Endothelial cell of umbilical vein (primary cell): Measurements from ENCODE around the gene EN2. TPM values are rescaled to one million over a fixed set of nuclear protein-coding genes. Genes with fewer than 3 reads are reported as not detected.

Source experiments
- BruUV-seq: library from RNA; stranded (reverse); fragments of 400-500 nt; replicated peaks from 2 replicates; lab custom pipeline; 2021; lab: Mats Ljungman, UMichigan
- CTCF ChIA-PET: fragments of 300-600, 350-600 bp; sonication (Branson Sonifier 250); formaldehyde crosslinking; loops from one replicate; lab custom pipeline; 2021; ENCODE audit warnings: antibody characterized with exemption, inconsistent platforms; lab: Charles Lee
- POLR2A ChIA-PET: fragments of 300-600, 350-600 bp; sonication (Branson Sonifier 250); formaldehyde crosslinking; loops from one replicate; lab custom pipeline; 2021; ENCODE audit warnings: antibody characterized with exemption, inconsistent platforms; lab: Charles Lee
- DNase-seq: peaks from one replicate; pipeline ENCODE4 v3.0.0-alpha.2; 2011; ENCODE audit warnings: low read depth, low spot score
- FAIRE-seq: peaks from 2 replicates; lab custom pipeline; 2011; peaks lifted over from hg19 to GRCh38; lab: Jason Lieb, UNC
- H2AFZ ChIP-seq: 2 replicates; pipeline ENCODE4 v1.6.0; 2012; ENCODE audit warnings: low read depth, low read length, control low read depth, inconsistent platforms
- H3K27ac ChIP-seq: 2 replicates; pipeline ENCODE4 v1.5.1; 2011; ENCODE audit warnings: low read depth, mild to moderate bottlenecking, control low read depth, low read length, moderate library complexity; ENCODE audit not compliant: insufficient read depth
- H3K27me3 ChIP-seq, 2 experiments: 2 replicates each; pipeline versions ENCODE4 v1.6.0 to v1.6.1; 2011; ENCODE audit warnings: low read length in 2 of 2, mixed read lengths in 1 of 2; ENCODE audit not compliant: control insufficient read depth in 2 of 2, insufficient read depth in 2 of 2
- H3K36me3 ChIP-seq, 2 experiments: 2 replicates in 1 of 2; 3 replicates in 1 of 2; pipeline ENCODE4 v1.5.1; 2011; ENCODE audit warnings: low read length in 2 of 2, mild to moderate bottlenecking in 1 of 2, moderate library complexity in 1 of 2; ENCODE audit not compliant: control insufficient read depth in 2 of 2, insufficient read depth in 2 of 2; ENCODE audit errors: extremely low read depth in 1 of 2
- H3K4me1 ChIP-seq: 3 replicates; pipeline ENCODE4 v1.5.1; 2011; ENCODE audit warnings: mild to moderate bottlenecking, low read length; ENCODE audit not compliant: control insufficient read depth, insufficient read depth; ENCODE audit errors: extremely low read depth
- H3K4me2 ChIP-seq: 2 replicates; pipeline ENCODE4 v1.6.1; 2011; ENCODE audit warnings: low read length, control low read depth, mixed read lengths; ENCODE audit not compliant: insufficient read depth
- H3K4me3 ChIP-seq, 3 experiments: fragments of 200-600 bp in 1 of 3; sonication (generic), shearing (Covaris generic) in 1 of 3; replicated peaks in 1 of 3; 2 replicates each; pipeline ENCODE4 v1.5.1; 2011 to 2016; ENCODE audit warnings: control low read depth in 3 of 3, low read length in 3 of 3, mild to moderate bottlenecking in 2 of 3, inconsistent platforms in 1 of 3, low read depth in 1 of 3, moderate library complexity in 1 of 3; ENCODE audit not compliant: insufficient read depth in 1 of 3
- H3K79me2 ChIP-seq: 2 replicates; pipeline ENCODE4 v1.6.0; 2012; ENCODE audit warnings: low read length, inconsistent platforms; ENCODE audit not compliant: control insufficient read depth, insufficient read depth
- H3K9ac ChIP-seq: replicated peaks from 2 replicates; pipeline ENCODE3; 2011; ENCODE audit warnings: low read length, control low read depth; ENCODE audit not compliant: insufficient read depth; ENCODE audit errors: extremely low read depth
- H3K9me1 ChIP-seq: replicated peaks from 3 replicates; pipeline ENCODE4 v1.6.0; 2011; ENCODE audit warnings: mild to moderate bottlenecking, low read length; ENCODE audit not compliant: control insufficient read depth, insufficient read depth; ENCODE audit errors: extremely low read depth
- H3K9me3 ChIP-seq: replicated peaks from 2 replicates; pipeline ENCODE4 v1.5.1; 2012; ENCODE audit warnings: low read length, inconsistent platforms; ENCODE audit not compliant: control insufficient read depth, insufficient read depth
- H4K20me1 ChIP-seq: replicated peaks from 2 replicates; pipeline ENCODE3; 2011; ENCODE audit warnings: mild to moderate bottlenecking, low read length; ENCODE audit not compliant: control insufficient read depth, insufficient read depth; ENCODE audit errors: extremely low read depth
- CTCF ChIP-seq, 2 donors: IDR thresholded peaks; 1 replicate in 1 of 2; 2 replicates in 1 of 2; pipeline ENCODE4 v1.5.1; 2011; ENCODE audit warnings: low read length in 2 of 2, mild to moderate bottlenecking in 2 of 2, moderate library complexity in 2 of 2, control low read depth in 1 of 2, inconsistent platforms in 1 of 2, low read depth in 1 of 2; ENCODE audit not compliant: insufficient read depth in 1 of 2; ENCODE audit errors: extremely low read depth in 1 of 2
- EZH2 ChIP-seq: IDR thresholded peaks from 2 replicates; pipeline ENCODE4 v1.6.1; 2012; ENCODE audit warnings: borderline replicate concordance, low read depth, mild to moderate bottlenecking, moderate library complexity, low read length, inconsistent platforms; ENCODE audit not compliant: severe bottlenecking
- FOS ChIP-seq: IDR thresholded peaks from 2 replicates; pipeline ENCODE4 v1.6.1; 2011; ENCODE audit warnings: mild to moderate bottlenecking, low read length, moderate library complexity, borderline replicate concordance; ENCODE audit not compliant: insufficient read depth
- MYC ChIP-seq: IDR thresholded peaks from one replicate; pipeline ENCODE4 v1.6.1; 2011; ENCODE audit warnings: mild to moderate bottlenecking, low read depth, low read length
- POLR2AphosphoS5 ChIP-seq: IDR thresholded peaks from 2 replicates; pipeline ENCODE4 v1.6.1; 2012; ENCODE audit warnings: low read depth, mild to moderate bottlenecking, control low read depth, low read length, moderate library complexity; ENCODE audit not compliant: insufficient read depth
- dilution Hi-C: fragments of 300-500 bp; cut with MboI; formaldehyde crosslinking; loops from one replicate; pipeline ENCODE4 v1.15.0; 2019; ENCODE audit warnings: low sequenced_read_pairs; ENCODE audit not compliant: extremely low pct_ligation_motif_present
- intact Hi-C: fragments of 100-400 bp; cut with micrococcal nuclease; formaldehyde crosslinking; loops from one replicate; pipeline ENCODE4 v1.10.0; 2022
- polyA plus RNA-seq, 4 experiments: library from polyadenylated mRNA; depleted of rRNA in 3 of 4; stranded (reverse) in 3 of 4; unstranded in 1 of 4; fragments of >200 nt; gene quantifications; 2 replicates each; pipeline versions ENCODE4 v1.2.1 to v1.2.3, GENCODE V29; 2011 to 2012; ENCODE audit warnings: missing spikeins in 1 of 4
- total RNA-seq: library from RNA; stranded (reverse); gene quantifications from 2 replicates; pipeline ENCODE4 v1.2.3, GENCODE V29; 2021

EN2 gene
- total and polyA plus RNA-seq, 2 donors (not counting 3 experiments of a cell fraction or from before 2014, with no cell fraction given), result not detected

GRCh38 chr7:155462163-155462735, 4.3 kb downstream of the EN2 start:
- Histone ChIP-seq H3K4me1 (no peaks in the 10 kb centered on the region), H3K9me1 (no peaks in the 10 kb centered on the region), H3K36me3 (no peaks in the 10 kb centered on the region), H3K4me2 (no peak overlapping the region), H3K9ac (no peak overlapping the region), H3K9me3 (no peaks in the 10 kb centered on the region), H4K20me1 (no peaks in the 10 kb centered on the region), H3K79me2 (no peaks in the 10 kb centered on the region), H3K27ac (no peak overlapping the region), H2AFZ (no peak overlapping the region), H3K4me3 (no peak overlapping the region), H3K27me3 (peaks cover 77 to 96% of the 10 kb centered on the region in 2 experiments)
- intact Hi-C loops (loop anchor here (5.0 kb wide), 1 partner anchor 50 kb away; no protein-coding TSS in a partner anchor), dilution Hi-C loops (no loop called here)
- ChIA-PET POLR2A (no interaction called here), CTCF (interaction anchor here (0.7 to 1.3 kb wide), 2 partner anchors 29 to 82 kb away, joined by 3 to 4 read pairs; no protein-coding TSS in a partner anchor)
- FAIRE-seq (no peak), DNase-seq (no peak)
- TF ChIP-seq EZH2 (peak; percentile 40), MYC (no peak)
- no TSS peak for BruUV-seq

- H4K20me1 ChIP-seq, result no peaks in the 10 kb centered on the region
- peaks cover 85 to 100% of the 10 kb centered on the region in 2 experiments for H3K27me3 ChIP-seq
- no peak overlapping the region for H3K4me3 ChIP-seq
- H3K79me2 ChIP-seq, result no peaks in the 10 kb centered on the region
- no peak overlapping the region for H2AFZ ChIP-seq
- dilution Hi-C loops, result no loop called here
- H3K36me3 ChIP-seq, result no peaks in the 10 kb centered on the region
- H3K9me3 ChIP-seq, result no peaks in the 10 kb centered on the region
- TF ChIP-seq EZH2 (peak; percentile 80), FOS (no peak), POLR2AphosphoS5 (no peak), CTCF (IDR thresholded peaks at IDR 0.05; ENCODE audit: extremely low read depth in 1 of 2, insufficient read depth in 1 of 2, low read depth in 1 of 2, low read length in 2 of 2) (no peak)
- DNase-seq (no peak), FAIRE-seq (no peak)
- no peaks in the 10 kb centered on the region for H3K9me1 ChIP-seq
- H3K4me1 ChIP-seq, result no peaks in the 10 kb centered on the region
- BruUV-seq, result no TSS peak
- H3K4me2 ChIP-seq, result no peak overlapping the region
- H3K9ac ChIP-seq, result no peak overlapping the region
- ChIA-PET CTCF (interaction anchor here (0.7 to 1.3 kb wide), 2 partner anchors 28 to 83 kb away, joined by 3 to 4 read pairs; no protein-coding TSS in a partner anchor), POLR2A (no interaction called here)
- no peak overlapping the region for H3K27ac ChIP-seq
- intact Hi-C loops, result loop anchor here (5.0 kb wide), 1 partner anchor 49 kb away; no protein-coding TSS in a partner anchor
These were observed 5.3 kb downstream of the EN2 start for GRCh38 chr7:155463114-155463811.
